ENCODE results near the gene BMP2.

Gene BMP2

DNA sequence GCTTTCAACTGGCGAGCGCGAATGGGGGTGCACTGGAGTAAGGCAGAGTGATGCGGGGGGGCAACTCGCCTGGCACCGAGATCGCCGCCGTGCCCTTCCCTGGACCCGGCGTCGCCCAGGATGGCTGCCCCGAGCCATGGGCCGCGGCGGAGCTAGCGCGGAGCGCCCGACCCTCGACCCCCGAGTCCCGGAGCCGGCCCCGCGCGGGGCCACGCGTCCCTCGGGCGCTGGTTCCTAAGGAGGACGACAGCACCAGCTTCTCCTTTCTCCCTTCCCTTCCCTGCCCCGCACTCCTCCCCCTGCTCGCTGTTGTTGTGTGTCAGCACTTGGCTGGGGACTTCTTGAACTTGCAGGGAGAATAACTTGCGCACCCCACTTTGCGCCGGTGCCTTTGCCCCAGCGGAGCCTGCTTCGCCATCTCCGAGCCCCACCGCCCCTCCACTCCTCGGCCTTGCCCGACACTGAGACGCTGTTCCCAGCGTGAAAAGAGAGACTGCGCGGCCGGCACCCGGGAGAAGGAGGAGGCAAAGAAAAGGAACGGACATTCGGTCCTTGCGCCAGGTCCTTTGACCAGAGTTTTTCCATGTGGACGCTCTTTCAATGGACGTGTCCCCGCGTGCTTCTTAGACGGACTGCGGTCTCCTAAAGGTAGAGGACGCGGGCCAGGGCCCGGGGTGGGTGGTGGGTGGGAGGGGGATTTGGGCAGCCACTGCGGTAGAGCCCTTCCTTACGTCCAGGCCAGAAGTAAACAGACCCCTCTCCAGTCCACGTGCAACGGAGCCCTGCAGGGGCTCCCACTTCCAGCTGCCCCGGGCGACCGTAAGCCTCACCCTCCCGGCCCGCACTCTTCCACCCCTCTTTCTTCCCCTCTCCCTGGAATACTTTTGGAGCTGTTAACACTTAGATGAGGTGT is 998 bp downstream of the BMP2 start:
- DNase-seq (ENCODE audit: low read depth), result no peak

DNA sequence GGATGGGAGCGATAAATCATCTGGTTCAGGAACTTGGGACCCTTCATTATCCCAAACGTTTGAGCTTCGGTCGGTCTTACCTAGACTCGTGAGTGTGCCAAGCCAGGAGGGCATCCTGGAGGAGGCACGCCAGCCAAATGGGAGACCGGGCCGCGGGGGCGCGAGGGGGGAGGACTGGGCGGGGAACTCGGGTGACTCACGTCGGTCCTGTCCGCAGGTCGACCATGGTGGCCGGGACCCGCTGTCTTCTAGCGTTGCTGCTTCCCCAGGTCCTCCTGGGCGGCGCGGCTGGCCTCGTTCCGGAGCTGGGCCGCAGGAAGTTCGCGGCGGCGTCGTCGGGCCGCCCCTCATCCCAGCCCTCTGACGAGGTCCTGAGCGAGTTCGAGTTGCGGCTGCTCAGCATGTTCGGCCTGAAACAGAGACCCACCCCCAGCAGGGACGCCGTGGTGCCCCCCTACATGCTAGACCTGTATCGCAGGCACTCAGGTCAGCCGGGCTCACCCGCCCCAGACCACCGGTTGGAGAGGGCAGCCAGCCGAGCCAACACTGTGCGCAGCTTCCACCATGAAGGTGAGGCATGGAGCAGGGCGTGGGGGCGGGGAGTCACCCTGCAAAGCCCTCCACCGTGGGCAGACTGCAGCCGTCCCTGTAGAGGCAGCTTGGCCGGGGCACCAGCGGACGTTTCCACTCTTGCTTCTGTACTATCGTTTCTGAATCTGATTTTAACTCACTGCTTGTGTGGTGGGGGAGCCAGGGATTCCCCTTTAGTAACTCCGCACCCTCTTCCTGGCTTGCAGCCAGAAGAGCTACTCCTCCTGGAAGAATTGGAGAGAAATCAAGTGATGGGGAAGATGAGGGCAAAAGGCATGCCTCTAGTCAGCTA is 2.7 kb downstream of the BMP2 start:
- no peak for DNase-seq (ENCODE audit: low read depth)

GRCh38 chr20:6770786-6771100 is 3.3 kb downstream of the BMP2 start:
- no peak for DNase-seq (ENCODE audit: low read depth)

GRCh38 chr20:6780433-6781190 is 13.1 kb downstream of the BMP2 start:
- no peak for DNase-seq (ENCODE audit: low read depth)

- no peak for DNase-seq (ENCODE audit: low read depth)
Observed at GRCh38 chr20:6783752-6784151, 16.3 kb downstream of the BMP2 start.

- no peak for DNase-seq (ENCODE audit: low read depth)
Observed at GRCh38 chr20:6784210-6784631, 16.7 kb downstream of the BMP2 start.

DNA sequence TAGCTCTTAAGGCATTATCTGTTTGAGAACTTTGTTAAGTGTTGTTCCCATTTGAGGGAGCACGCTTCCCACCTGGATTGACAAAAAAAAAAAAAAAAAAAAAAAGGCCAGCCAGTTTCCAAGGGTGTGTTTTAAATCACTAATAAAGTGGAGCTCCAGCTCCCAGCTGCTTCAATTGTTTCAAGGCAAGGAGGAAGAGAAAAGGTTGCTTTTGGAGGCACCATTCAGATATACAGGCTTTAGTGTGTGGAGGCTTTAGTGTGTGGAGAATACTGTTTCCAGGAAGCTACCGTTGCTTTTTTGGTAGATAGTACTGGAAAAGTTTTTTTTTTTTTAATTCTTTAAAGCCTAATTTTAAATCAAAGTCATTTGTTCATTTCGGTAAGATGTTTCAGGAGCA is 17.3 kb downstream of the BMP2 start:
- DNase-seq (ENCODE audit: low read depth), result no peak

DNA sequence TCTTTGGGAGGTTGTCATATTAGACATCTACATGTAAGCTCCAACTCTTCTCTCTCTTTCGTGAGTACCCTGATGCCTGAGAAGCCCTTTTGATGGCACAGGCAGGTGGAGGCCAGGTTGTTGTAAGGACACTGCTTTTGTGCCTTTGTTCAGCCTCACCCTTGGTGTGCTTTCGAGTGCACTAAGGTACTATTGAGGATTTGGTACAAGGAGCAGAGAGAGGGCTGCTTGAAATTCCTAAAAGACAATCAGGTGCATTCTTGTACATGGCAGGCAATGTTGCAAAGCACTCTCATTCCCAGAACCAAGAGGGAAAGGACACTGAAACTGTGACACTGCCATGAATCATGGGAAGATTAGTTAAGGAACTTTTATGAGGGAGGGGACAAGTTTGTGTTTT is 19.1 kb downstream of the BMP2 start:
- no peak for DNase-seq (ENCODE audit: low read depth)

GRCh38 chr20:6792789-6793188 is 25.3 kb downstream of the BMP2 start:
- DNase-seq (ENCODE audit: low read depth), result no peak

DNA sequence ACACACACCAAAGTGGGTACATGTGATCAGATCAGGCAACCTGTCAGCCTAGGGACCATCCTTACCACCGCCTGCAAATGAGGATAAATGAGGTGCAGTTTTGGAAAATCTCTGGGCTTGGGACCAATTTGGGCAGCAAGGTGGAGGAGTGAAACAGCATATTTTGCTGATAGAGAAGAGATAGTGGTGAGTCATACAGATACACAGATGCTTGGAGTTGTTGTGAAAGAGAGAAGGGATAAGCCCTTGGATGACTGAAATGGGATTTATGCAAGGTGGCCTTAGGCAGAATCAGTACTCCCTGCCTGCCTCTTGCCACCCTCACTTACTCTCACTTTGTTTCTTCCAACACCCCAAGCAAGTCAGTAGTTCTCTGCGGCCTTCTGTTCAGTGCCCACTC is 34.7 kb downstream of the BMP2 start:
- DNase-seq (ENCODE audit: low read depth), result no peak

DNA sequence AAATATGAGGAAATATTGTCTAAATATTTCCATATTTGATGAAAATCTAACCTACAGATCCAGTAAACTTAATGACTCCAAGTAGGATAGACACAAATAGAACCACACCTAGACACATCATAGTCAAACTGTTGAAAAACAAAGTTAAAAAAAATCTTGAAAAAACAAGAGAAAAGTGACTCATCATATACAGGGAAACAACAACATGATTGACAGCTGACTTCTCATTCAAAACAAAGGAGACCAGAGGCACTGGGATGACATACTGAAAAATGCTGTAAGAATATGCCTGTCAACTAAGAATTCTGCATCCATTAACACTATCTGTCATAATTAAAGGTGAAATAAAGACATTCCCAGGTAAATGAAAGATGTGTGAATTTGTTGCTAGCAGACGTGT is 38.8 kb downstream of the BMP2 start:
- DNase-seq (ENCODE audit: low read depth), result no peak

- DNase-seq (ENCODE audit: low read depth), result no peak
Observed at GRCh38 chr20:6811262-6812035, 44.0 kb downstream of the BMP2 start.

- DNase-seq (ENCODE audit: low read depth), result no peak
Observed at GRCh38 chr20:6812530-6812929, 45.0 kb downstream of the BMP2 start.

DNA sequence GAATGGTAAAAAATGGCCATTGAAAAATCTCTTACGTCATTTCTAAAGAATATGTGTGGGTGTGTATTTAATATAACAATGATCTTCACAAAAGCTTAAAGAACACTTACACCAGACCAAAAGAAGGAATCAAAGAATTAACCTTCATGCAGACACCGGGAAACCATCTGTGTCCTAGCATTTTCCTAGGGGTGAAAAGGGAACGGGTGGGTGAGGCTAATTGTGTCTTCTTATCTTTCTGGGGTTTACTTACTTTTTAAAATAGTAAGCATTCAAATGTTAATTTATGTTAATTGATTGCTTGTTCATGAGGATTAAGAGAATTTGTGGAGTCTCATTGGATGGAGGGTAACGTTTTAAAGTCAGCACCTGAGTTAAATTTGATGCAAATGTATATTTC is 47.5 kb downstream of the BMP2 start:
- DNase-seq (ENCODE audit: low read depth), result no peak

DNA sequence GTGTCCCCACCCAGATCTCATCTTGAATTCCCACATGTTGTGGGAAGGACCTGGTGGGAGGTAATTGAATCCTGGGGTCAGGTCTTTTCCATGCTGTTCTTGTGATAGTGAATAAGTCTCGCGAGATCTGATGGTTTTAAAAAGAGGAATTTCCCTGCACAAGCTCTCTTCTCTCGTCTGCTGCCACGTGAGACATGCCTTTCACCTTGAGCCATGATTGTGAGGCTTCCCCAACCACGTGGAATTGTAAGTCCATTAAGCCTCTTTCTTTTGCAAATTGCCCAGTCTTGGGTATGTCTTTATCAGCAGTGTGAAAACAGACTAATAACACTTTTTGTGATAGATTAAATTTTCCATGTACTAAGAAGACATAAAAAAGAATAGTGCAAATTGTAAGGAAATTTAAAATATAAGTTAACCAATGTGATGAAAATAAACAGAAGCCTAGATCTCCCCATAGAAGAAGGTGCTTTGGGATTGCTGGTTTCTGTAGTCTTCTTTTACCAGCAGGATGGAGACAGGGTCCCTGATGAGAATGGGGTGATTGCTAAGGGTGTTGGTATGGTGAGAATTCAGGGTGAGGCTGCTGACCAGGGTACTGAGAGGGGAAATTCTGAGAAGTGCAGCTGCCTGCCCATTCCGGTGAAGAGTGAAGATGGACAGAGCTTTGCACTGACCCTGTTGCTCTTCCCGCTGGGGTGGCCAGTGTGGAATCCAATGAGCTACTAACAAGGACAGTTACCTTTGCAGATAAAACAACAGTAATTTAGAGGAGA is 50.7 kb downstream of the BMP2 start:
- DNase-seq (ENCODE audit: low read depth), result no peak

DNA sequence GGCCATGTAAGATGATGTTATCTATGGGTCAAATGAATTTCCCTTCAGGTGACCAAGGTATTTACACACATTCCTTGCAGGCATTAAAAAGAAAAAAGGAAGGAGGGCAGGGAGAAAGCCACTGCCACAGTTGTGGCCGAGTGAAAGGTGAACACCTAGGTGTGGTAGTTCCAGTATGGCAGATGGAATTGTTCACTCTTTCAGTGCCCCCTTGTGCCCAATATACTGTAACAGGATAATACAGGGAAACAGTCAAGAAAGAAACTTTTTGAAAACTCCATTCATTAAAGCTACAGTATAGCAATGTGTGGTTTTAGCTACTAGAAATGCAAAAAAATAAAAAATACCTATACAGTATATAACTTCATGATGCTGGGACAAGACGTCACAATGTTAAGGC is 52.1 kb downstream of the BMP2 start:
- DNase-seq (ENCODE audit: low read depth), result no peak

DNA sequence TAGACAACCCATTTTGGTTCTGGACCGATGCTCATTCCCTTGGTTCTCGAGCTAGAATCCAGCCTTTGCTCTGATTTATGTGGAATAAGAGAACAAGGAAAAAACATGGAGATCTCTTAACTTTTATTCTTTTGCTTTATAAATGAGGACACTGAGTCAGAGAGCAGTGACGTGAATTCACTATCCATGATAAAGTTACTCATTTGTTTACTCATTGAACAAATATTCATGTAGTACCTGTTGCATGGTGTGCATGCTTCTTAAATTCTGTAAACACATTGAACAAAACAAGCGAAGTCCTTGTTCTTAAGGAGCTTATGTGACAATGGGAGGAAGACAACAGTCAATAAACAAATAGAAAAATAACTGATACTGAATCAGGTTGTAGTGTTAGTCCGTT is 56.9 kb downstream of the BMP2 start:
- DNase-seq (ENCODE audit: low read depth), result no peak

DNA sequence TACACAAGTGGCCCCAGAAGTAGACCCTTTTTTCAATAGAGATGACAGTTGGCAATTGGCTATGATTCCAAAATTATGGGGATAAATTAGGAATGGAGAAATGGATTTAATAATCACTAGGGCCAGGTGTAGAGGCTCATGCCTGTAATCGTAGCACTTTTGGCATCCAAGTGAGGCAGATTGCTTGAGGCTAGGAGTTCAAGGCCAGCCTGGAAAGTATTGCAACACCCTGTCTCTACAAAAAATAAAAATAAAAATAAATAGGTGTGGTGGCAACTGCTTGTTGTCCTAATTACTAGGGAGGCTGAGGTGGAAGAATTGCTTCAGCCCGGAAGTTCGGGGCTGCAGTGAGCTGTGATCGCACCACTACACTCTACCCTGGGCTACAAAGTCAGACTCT is 60.0 kb downstream of the BMP2 start:
- DNase-seq (ENCODE audit: low read depth), result no peak

GRCh38 chr20:6828794-6829423 is 61.4 kb downstream of the BMP2 start:
- DNase-seq (ENCODE audit: low read depth), result no peak

DNA sequence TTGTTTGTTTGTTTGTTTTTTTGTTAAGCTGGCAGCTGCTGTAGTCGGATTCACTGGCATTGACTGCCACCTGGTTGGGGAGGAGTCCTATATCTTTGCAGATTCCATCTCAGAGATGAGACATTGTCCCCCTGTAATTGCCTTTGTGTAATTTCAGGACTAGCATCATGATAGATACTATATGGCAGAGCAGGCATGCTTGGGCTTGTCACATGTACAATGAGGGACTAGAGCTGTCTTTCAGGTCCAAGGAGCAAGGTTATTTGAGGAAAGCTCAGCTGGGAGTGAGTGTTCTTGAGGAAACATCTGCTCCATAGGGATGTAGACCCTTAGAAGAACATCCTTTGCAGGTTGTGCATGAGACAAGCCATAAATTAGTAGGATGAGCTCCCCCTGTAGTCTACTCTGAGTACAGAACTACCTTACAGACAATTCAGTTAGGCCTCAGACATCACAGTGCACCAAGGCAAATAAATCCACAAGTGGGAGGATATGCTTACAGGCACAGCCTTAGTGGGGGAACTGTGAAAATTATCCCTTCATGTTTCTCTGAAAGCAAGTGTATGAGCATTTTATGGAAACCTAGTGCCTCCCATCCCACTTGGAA is 62.1 kb downstream of the BMP2 start:
- no peak for DNase-seq (ENCODE audit: low read depth)

Data from stimulated activated CD8-positive, alpha-beta memory T cell treated with anti-CD3 and anti-CD28 coated beads, Interleukin-12 subunit alpha, Interleukin-12 subunit beta, amount 100 ng/mL, for 1 hour (primary cell).